ENCODE measurements around the gene UMODL1. TPM values are rescaled to one million over a fixed set of nuclear protein-coding genes. Genes with fewer than 3 reads are reported as not detected.

The UMODL1 gene
- total RNA-seq, 1 donor from 2014 or later: 0.19 TPM

- Mint-ChIP-seq H3K4me3 (ENCODE audit: low read depth) (no peak overlapping the region), H3K4me1 (ENCODE audit: low read depth) (no peaks in the 10 kb centered on the region), H3K27ac (no peak overlapping the region), H3K9me3 (ENCODE audit: low read depth) (no peaks in the 10 kb centered on the region), H3K27me3 (peaks cover 6% of the 10 kb centered on the region), H3K36me3 (ENCODE audit: insufficient read depth) (no peaks in the 10 kb centered on the region)
- no peak for DNase-seq (ENCODE audit: low spot score, unreplicated experiment)
- TF ChIP-seq CTCF (IDR thresholded peaks at IDR 0.05; ENCODE audit: unreplicated experiment): no peak
These were observed 64.4 kb downstream of the UMODL1 start for GRCh38 chr21:42135386-42136052.

- no peak overlapping the region for H3K27ac Mint-ChIP-seq
- H3K27me3 Mint-ChIP-seq: peaks cover 6% of the 10 kb centered on the region
- DNase-seq (ENCODE audit: low spot score, unreplicated experiment): no peak
- H3K9me3 Mint-ChIP-seq (ENCODE audit: low read depth): no peaks in the 10 kb centered on the region
- TF ChIP-seq CTCF (IDR thresholded peaks at IDR 0.05; ENCODE audit: unreplicated experiment): no peak
- H3K36me3 Mint-ChIP-seq (ENCODE audit: insufficient read depth): no peaks in the 10 kb centered on the region
- H3K4me3 Mint-ChIP-seq (ENCODE audit: low read depth): no peak overlapping the region
- H3K4me1 Mint-ChIP-seq (ENCODE audit: low read depth): no peaks in the 10 kb centered on the region
These were observed 66.2 kb downstream of the UMODL1 start for GRCh38 chr21:42137191-42137904.

GRCh38 chr21:42140196-42140934, 69.2 kb downstream of the UMODL1 start:
- no peak for DNase-seq (ENCODE audit: low spot score, unreplicated experiment)
- H3K36me3 Mint-ChIP-seq (ENCODE audit: insufficient read depth): no peaks in the 10 kb centered on the region
- no peak overlapping the region for H3K27ac Mint-ChIP-seq
- H3K27me3 Mint-ChIP-seq: peaks cover 7% of the 10 kb centered on the region
- no peak for TF ChIP-seq CTCF (IDR thresholded peaks at IDR 0.05; ENCODE audit: unreplicated experiment)
- no peak overlapping the region for H3K4me3 Mint-ChIP-seq (ENCODE audit: low read depth)
- H3K9me3 Mint-ChIP-seq (ENCODE audit: low read depth): no peaks in the 10 kb centered on the region
- H3K4me1 Mint-ChIP-seq (ENCODE audit: low read depth): peaks cover 2% of the 10 kb centered on the region

GRCh38 chr21:42141643-42142042, 70.5 kb downstream of the UMODL1 start:
- peaks cover 5% of the 10 kb centered on the region for H3K4me1 Mint-ChIP-seq (ENCODE audit: low read depth)
- no peak for TF ChIP-seq CTCF (IDR thresholded peaks at IDR 0.05; ENCODE audit: unreplicated experiment)
- DNase-seq (ENCODE audit: low spot score, unreplicated experiment): no peak

GRCh38 chr21:42142141-42142540, 71.0 kb downstream of the UMODL1 start:
- no peak for TF ChIP-seq CTCF (IDR thresholded peaks at IDR 0.05; ENCODE audit: unreplicated experiment)
- Mint-ChIP-seq H3K4me3 (ENCODE audit: low read depth) (no peak overlapping the region), H3K27ac (no peak overlapping the region), H3K9me3 (ENCODE audit: low read depth) (no peaks in the 10 kb centered on the region), H3K27me3 (peaks cover 7% of the 10 kb centered on the region), H3K36me3 (ENCODE audit: insufficient read depth) (no peaks in the 10 kb centered on the region), H3K4me1 (ENCODE audit: low read depth) (peaks cover 5% of the 10 kb centered on the region)
- DNase-seq (ENCODE audit: low spot score, unreplicated experiment): no peak

More at GRCh38 chr21:42141643-42142042, 70.5 kb downstream of the UMODL1 start:
- Mint-ChIP-seq H3K4me3 (ENCODE audit: low read depth) (no peak overlapping the region), H3K27ac (no peak overlapping the region), H3K27me3 (peaks cover 7% of the 10 kb centered on the region), H3K9me3 (ENCODE audit: low read depth) (no peaks in the 10 kb centered on the region), H3K36me3 (ENCODE audit: insufficient read depth) (no peaks in the 10 kb centered on the region)
